Effector CD8-positive, alpha-beta T cell (primary cell): Measurements from ENCODE around the gene C12orf57.

Experiments used
- DNase-seq: peaks from one replicate; lab custom pipeline; 2025; lab: John Stamatoyannopoulos, UW

The C12orf57 gene

GRCh38 chr12:6937481-6938352 is 6.1 kb upstream of the C12orf57 start:
- DNase-seq = peak; percentile 87

- DNase-seq = no peak
These were observed 5.2 kb upstream of the C12orf57 start for GRCh38 chr12:6938353-6939190.

- DNase-seq = no peak
These were observed 4.7 kb upstream of the C12orf57 start for GRCh38 chr12:6939191-6939540.

GRCh38 chr12:6941267-6941666 is 2.6 kb upstream of the C12orf57 start:
- no peak for DNase-seq

- DNase-seq = no peak
These were observed 2.0 kb upstream of the C12orf57 start for GRCh38 chr12:6941782-6942181.

- no peak for DNase-seq
These were observed 1.5 kb upstream of the C12orf57 start for GRCh38 chr12:6942331-6942665.

- peak; percentile 73 for DNase-seq
These were observed 467 bp upstream of the C12orf57 start for GRCh38 chr12:6943389-6943721.

GRCh38 chr12:6944381-6945186 is 762 bp downstream of the C12orf57 start:
- peak; percentile 79 for DNase-seq

- DNase-seq = no peak
These were observed 1.8 kb downstream of the C12orf57 start for GRCh38 chr12:6945613-6946012.

- peak; percentile 57 for DNase-seq
These were observed 2.5 kb downstream of the C12orf57 start for GRCh38 chr12:6946033-6946919.

- no peak for DNase-seq
These were observed 3.1 kb downstream of the C12orf57 start for GRCh38 chr12:6946920-6947374.

GRCh38 chr12:6947615-6948014 is 3.8 kb downstream of the C12orf57 start:
- no peak for DNase-seq

GRCh38 chr12:6948873-6949594 is 5.2 kb downstream of the C12orf57 start:
- no peak for DNase-seq

- peak; percentile 23 for DNase-seq
These were observed 6.6 kb downstream of the C12orf57 start for GRCh38 chr12:6950401-6950801.

GRCh38 chr12:6950811-6951540 is 7.2 kb downstream of the C12orf57 start, which contains the start of gene PTPN6:
Gene PTPN6 (plus strand): TSS chr12:6951356. CDS start chr12:6951513, 157 bp downstream.
- peak; percentile 32 for DNase-seq

GRCh38 chr12:6951551-6952120 is 7.8 kb downstream of the C12orf57 start:
- DNase-seq = no peak

- DNase-seq = no peak
These were observed 8.5 kb downstream of the C12orf57 start for GRCh38 chr12:6952121-6952862.

GRCh38 chr12:6952863-6953441 is 9.1 kb downstream of the C12orf57 start:
- DNase-seq = no peak
